Endothelial cell of umbilical vein (primary cell): Measurements from ENCODE around the gene TAF15. TPM values are rescaled to one million over a fixed set of nuclear protein-coding genes. Genes with fewer than 3 reads are reported as not detected.

Source experiments
- BruUV-seq: library from RNA; stranded (reverse); fragments of 400-500 nt; replicated peaks from 2 replicates; lab custom pipeline; 2021; lab: Mats Ljungman, UMichigan
- CTCF ChIA-PET: fragments of 300-600, 350-600 bp; sonication (Branson Sonifier 250); formaldehyde crosslinking; loops from one replicate; lab custom pipeline; 2021; ENCODE audit warnings: antibody characterized with exemption, inconsistent platforms; lab: Charles Lee
- POLR2A ChIA-PET: fragments of 300-600, 350-600 bp; sonication (Branson Sonifier 250); formaldehyde crosslinking; loops from one replicate; lab custom pipeline; 2021; ENCODE audit warnings: antibody characterized with exemption, inconsistent platforms; lab: Charles Lee
- DNase-seq: peaks from one replicate; pipeline ENCODE4 v3.0.0-alpha.2; 2011; ENCODE audit warnings: low read depth, low spot score
- FAIRE-seq: peaks from 2 replicates; lab custom pipeline; 2011; peaks lifted over from hg19 to GRCh38; lab: Jason Lieb, UNC
- H2AFZ ChIP-seq: 2 replicates; pipeline ENCODE4 v1.6.0; 2012; ENCODE audit warnings: low read depth, low read length, control low read depth, inconsistent platforms
- H3K27ac ChIP-seq: 2 replicates; pipeline ENCODE4 v1.5.1; 2011; ENCODE audit warnings: low read depth, mild to moderate bottlenecking, control low read depth, low read length, moderate library complexity; ENCODE audit not compliant: insufficient read depth
- H3K27me3 ChIP-seq, 2 experiments: 2 replicates each; pipeline versions ENCODE4 v1.6.0 to v1.6.1; 2011; ENCODE audit warnings: low read length in 2 of 2, mixed read lengths in 1 of 2; ENCODE audit not compliant: control insufficient read depth in 2 of 2, insufficient read depth in 2 of 2
- H3K36me3 ChIP-seq, 2 experiments: 2 replicates in 1 of 2; 3 replicates in 1 of 2; pipeline ENCODE4 v1.5.1; 2011; ENCODE audit warnings: low read length in 2 of 2, mild to moderate bottlenecking in 1 of 2, moderate library complexity in 1 of 2; ENCODE audit not compliant: control insufficient read depth in 2 of 2, insufficient read depth in 2 of 2; ENCODE audit errors: extremely low read depth in 1 of 2
- H3K4me1 ChIP-seq: 3 replicates; pipeline ENCODE4 v1.5.1; 2011; ENCODE audit warnings: mild to moderate bottlenecking, low read length; ENCODE audit not compliant: control insufficient read depth, insufficient read depth; ENCODE audit errors: extremely low read depth
- H3K4me2 ChIP-seq: 2 replicates; pipeline ENCODE4 v1.6.1; 2011; ENCODE audit warnings: low read length, control low read depth, mixed read lengths; ENCODE audit not compliant: insufficient read depth
- H3K4me3 ChIP-seq, 3 experiments: fragments of 200-600 bp in 1 of 3; sonication (generic), shearing (Covaris generic) in 1 of 3; replicated peaks in 1 of 3; 2 replicates each; pipeline ENCODE4 v1.5.1; 2011 to 2016; ENCODE audit warnings: control low read depth in 3 of 3, low read length in 3 of 3, mild to moderate bottlenecking in 2 of 3, inconsistent platforms in 1 of 3, low read depth in 1 of 3, moderate library complexity in 1 of 3; ENCODE audit not compliant: insufficient read depth in 1 of 3
- H3K79me2 ChIP-seq: 2 replicates; pipeline ENCODE4 v1.6.0; 2012; ENCODE audit warnings: low read length, inconsistent platforms; ENCODE audit not compliant: control insufficient read depth, insufficient read depth
- H3K9ac ChIP-seq: replicated peaks from 2 replicates; pipeline ENCODE3; 2011; ENCODE audit warnings: low read length, control low read depth; ENCODE audit not compliant: insufficient read depth; ENCODE audit errors: extremely low read depth
- H3K9me1 ChIP-seq: replicated peaks from 3 replicates; pipeline ENCODE4 v1.6.0; 2011; ENCODE audit warnings: mild to moderate bottlenecking, low read length; ENCODE audit not compliant: control insufficient read depth, insufficient read depth; ENCODE audit errors: extremely low read depth
- H3K9me3 ChIP-seq: replicated peaks from 2 replicates; pipeline ENCODE4 v1.5.1; 2012; ENCODE audit warnings: low read length, inconsistent platforms; ENCODE audit not compliant: control insufficient read depth, insufficient read depth
- H4K20me1 ChIP-seq: replicated peaks from 2 replicates; pipeline ENCODE3; 2011; ENCODE audit warnings: mild to moderate bottlenecking, low read length; ENCODE audit not compliant: control insufficient read depth, insufficient read depth; ENCODE audit errors: extremely low read depth
- CTCF ChIP-seq, 2 donors: IDR thresholded peaks; 1 replicate in 1 of 2; 2 replicates in 1 of 2; pipeline ENCODE4 v1.5.1; 2011; ENCODE audit warnings: low read length in 2 of 2, mild to moderate bottlenecking in 2 of 2, moderate library complexity in 2 of 2, control low read depth in 1 of 2, inconsistent platforms in 1 of 2, low read depth in 1 of 2; ENCODE audit not compliant: insufficient read depth in 1 of 2; ENCODE audit errors: extremely low read depth in 1 of 2
- EZH2 ChIP-seq: IDR thresholded peaks from 2 replicates; pipeline ENCODE4 v1.6.1; 2012; ENCODE audit warnings: borderline replicate concordance, low read depth, mild to moderate bottlenecking, moderate library complexity, low read length, inconsistent platforms; ENCODE audit not compliant: severe bottlenecking
- FOS ChIP-seq: IDR thresholded peaks from 2 replicates; pipeline ENCODE4 v1.6.1; 2011; ENCODE audit warnings: mild to moderate bottlenecking, low read length, moderate library complexity, borderline replicate concordance; ENCODE audit not compliant: insufficient read depth
- GATA2 ChIP-seq: IDR thresholded peaks from 2 replicates; pipeline ENCODE4 v1.7.0; 2011; ENCODE audit warnings: low read depth, mild to moderate bottlenecking, moderate library complexity, mixed read lengths, low read length; ENCODE audit not compliant: insufficient read length, insufficient read depth
- JUN ChIP-seq: IDR thresholded peaks from 2 replicates; pipeline ENCODE4 v1.6.1; 2011; ENCODE audit warnings: borderline replicate concordance, low read depth; ENCODE audit not compliant: insufficient read length, insufficient read depth
- MAX ChIP-seq: IDR thresholded peaks from 2 replicates; pipeline ENCODE4 v1.6.1; 2011; ENCODE audit not compliant: insufficient read depth, insufficient read length
- MYC ChIP-seq: IDR thresholded peaks from one replicate; pipeline ENCODE4 v1.6.1; 2011; ENCODE audit warnings: mild to moderate bottlenecking, low read depth, low read length
- POLR2A ChIP-seq: IDR thresholded peaks from 2 replicates; pipeline ENCODE4 v1.6.1; 2012; ENCODE audit warnings: low read depth, mild to moderate bottlenecking, control low read depth, low read length
- POLR2AphosphoS5 ChIP-seq: IDR thresholded peaks from 2 replicates; pipeline ENCODE4 v1.6.1; 2012; ENCODE audit warnings: low read depth, mild to moderate bottlenecking, control low read depth, low read length, moderate library complexity; ENCODE audit not compliant: insufficient read depth
- dilution Hi-C: fragments of 300-500 bp; cut with MboI; formaldehyde crosslinking; loops from one replicate; pipeline ENCODE4 v1.15.0; 2019; ENCODE audit warnings: low sequenced_read_pairs; ENCODE audit not compliant: extremely low pct_ligation_motif_present
- intact Hi-C: fragments of 100-400 bp; cut with micrococcal nuclease; formaldehyde crosslinking; loops from one replicate; pipeline ENCODE4 v1.10.0; 2022
- polyA plus RNA-seq, 4 experiments: library from polyadenylated mRNA; depleted of rRNA in 3 of 4; stranded (reverse) in 3 of 4; unstranded in 1 of 4; fragments of >200 nt; gene quantifications; 2 replicates each; pipeline versions ENCODE4 v1.2.1 to v1.2.3, GENCODE V29; 2011 to 2012; ENCODE audit warnings: missing spikeins in 1 of 4
- total RNA-seq: library from RNA; stranded (reverse); gene quantifications from 2 replicates; pipeline ENCODE4 v1.2.3, GENCODE V29; 2021

TAF15 gene
- total and polyA plus RNA-seq, 2 donors (not counting 3 experiments of a cell fraction or from before 2014, with no cell fraction given) = 59.4 to 247 TPM

DNA sequence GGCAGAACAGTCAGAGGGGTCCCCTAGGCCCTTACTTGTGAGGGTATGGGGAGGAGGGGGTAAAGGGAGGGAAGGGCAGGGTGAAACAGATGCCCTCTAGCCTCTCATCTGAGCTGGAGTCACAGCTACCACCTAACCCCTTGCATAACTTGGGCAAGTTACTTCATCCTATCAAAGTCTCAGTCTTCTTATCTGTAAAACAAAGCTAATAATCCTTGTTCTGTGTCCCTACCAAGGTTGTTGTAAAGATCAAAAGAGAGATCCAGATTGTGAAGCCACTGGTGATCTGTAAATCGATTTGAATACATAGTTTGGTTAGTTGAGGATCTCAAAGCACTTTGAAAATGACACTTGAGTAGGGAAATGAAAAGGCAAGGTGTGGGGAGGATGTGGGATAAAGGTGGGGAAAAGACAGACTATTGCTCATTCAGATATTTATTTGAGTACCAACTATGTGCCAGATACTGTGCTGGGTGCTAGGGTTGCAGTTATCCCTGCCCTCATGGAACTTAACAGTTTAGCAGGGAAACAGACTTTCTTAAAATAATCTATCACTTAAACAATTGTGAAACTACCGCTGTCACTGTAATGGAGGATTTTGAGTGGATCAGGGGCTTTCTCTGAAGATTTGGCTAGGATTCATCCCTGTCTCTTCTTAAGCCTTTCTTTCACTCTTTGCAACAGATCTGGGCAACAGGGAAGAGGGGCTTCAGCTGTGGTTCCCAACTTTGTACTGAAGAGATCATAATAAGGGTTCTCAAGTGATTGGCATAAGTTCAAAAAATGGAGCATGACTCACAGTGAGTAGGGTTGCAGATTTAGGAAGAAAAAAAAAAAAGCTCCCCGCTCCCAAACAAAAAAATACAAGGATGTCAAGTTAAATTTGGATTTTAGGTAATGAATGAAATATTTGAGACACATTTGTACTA lies 56.4 kb downstream of the TAF15 start:
- dilution Hi-C loops = no loop called here

DNA sequence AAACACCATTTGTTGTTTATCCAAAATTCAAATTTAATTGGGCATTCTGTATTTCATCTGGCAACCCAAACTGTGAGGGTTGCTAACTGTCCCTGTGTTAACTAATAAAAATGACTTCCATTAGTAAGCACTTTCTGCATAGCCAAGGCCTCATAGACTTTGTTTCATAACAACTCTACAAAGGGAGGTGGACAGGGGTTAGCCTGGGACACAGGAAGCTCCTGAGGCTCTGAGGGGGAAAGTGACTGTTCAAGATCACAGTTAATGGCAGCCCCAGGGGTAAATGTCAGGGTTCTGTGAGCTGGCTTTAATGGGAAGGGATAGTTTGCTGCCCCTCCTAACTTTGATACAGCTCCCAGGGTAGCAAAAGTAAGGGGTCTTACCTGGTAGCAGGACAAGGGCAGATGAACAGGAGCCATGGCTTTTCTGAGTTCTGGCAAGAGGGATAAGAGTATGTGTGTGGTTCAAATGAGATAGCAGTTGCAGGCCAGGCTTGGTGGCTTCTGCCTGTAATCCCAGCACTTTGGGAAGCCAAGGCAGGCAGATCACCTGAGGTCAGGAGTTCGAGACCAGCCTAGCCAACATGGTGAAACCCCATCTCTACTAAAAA lies 57.2 kb downstream of the TAF15 start:
- Histone ChIP-seq H3K27ac (no peak overlapping the region), H3K9me1 (no peaks in the 10 kb centered on the region), H3K36me3 (no peaks in the 10 kb centered on the region), H3K9me3 (no peaks in the 10 kb centered on the region), H3K9ac (no peak overlapping the region), H3K4me3 (no peak overlapping the region), H3K27me3 (no peaks in the 10 kb centered on the region), H3K79me2 (no peaks in the 10 kb centered on the region), H4K20me1 (no peaks in the 10 kb centered on the region), H2AFZ (no peak overlapping the region), H3K4me2 (no peak overlapping the region), H3K4me1 (peaks cover 9% of the 10 kb centered on the region)
- CTCF ChIA-PET = no interaction called here
- no TSS peak for BruUV-seq
- FAIRE-seq (no peak), DNase-seq (no peak)
- dilution Hi-C loops (no loop called here), intact Hi-C loops (no loop called here)
- POLR2A ChIA-PET = no interaction called here
- no peak for TF ChIP-seq EZH2
- no peak for TF ChIP-seq POLR2A
- TF ChIP-seq MAX = no peak
- TF ChIP-seq JUN = no peak
- no peak for TF ChIP-seq CTCF (IDR thresholded peaks at IDR 0.05; ENCODE audit: extremely low read depth in 1 of 2, insufficient read depth in 1 of 2, low read depth in 1 of 2, low read length in 2 of 2)
- TF ChIP-seq GATA2 = no peak
- no peak for TF ChIP-seq POLR2AphosphoS5
- TF ChIP-seq FOS = no peak
- no peak for TF ChIP-seq MYC

More for the DNA sequence above, 56.4 kb downstream of the TAF15 start:
- Histone ChIP-seq H3K79me2 (no peaks in the 10 kb centered on the region), H3K9me1 (no peaks in the 10 kb centered on the region), H3K4me1 (peaks cover 5% of the 10 kb centered on the region), H3K9me3 (no peaks in the 10 kb centered on the region), H3K4me3 (no peak overlapping the region), H3K9ac (no peak overlapping the region), H3K27ac (no peak overlapping the region), H3K4me2 (no peak overlapping the region), H3K27me3 (no peaks in the 10 kb centered on the region), H3K36me3 (no peaks in the 10 kb centered on the region), H4K20me1 (no peaks in the 10 kb centered on the region), H2AFZ (no peak overlapping the region)
- POLR2A ChIA-PET = no interaction called here
- CTCF ChIA-PET = interaction anchor here (1.3 kb wide), 1 partner anchor 17 kb away, joined by 6 read pairs; no protein-coding TSS in a partner anchor
- no TSS peak for BruUV-seq
- DNase-seq (peak; percentile 25), FAIRE-seq (no peak)
- intact Hi-C loops = no loop called here
- no peak for TF ChIP-seq GATA2
- peak; percentile 52 for TF ChIP-seq FOS
